Dermis microvascular lymphatic vessel endothelial cell (primary cell): ENCODE results near the gene CCDC24. TPM values are rescaled to one million over a fixed set of nuclear protein-coding genes. Genes with fewer than 3 reads are reported as not detected.

Experiments
- DNase-seq, 2 donors: peaks; one replicate each; pipeline versions ENCODE4 v3.0.0 to v3.0.0-alpha.2; 2010; ENCODE audit warnings: low read depth in 2 of 2
- total RNA-seq: library from RNA; depleted of rRNA; stranded (reverse); fragments of >200 nt; gene quantifications from 2 replicates; pipeline ENCODE4 v1.2.1, GENCODE V29; 2014

The CCDC24 gene
- total RNA-seq = 1.3 and 1.4 TPM in 2 replicates

DNA sequence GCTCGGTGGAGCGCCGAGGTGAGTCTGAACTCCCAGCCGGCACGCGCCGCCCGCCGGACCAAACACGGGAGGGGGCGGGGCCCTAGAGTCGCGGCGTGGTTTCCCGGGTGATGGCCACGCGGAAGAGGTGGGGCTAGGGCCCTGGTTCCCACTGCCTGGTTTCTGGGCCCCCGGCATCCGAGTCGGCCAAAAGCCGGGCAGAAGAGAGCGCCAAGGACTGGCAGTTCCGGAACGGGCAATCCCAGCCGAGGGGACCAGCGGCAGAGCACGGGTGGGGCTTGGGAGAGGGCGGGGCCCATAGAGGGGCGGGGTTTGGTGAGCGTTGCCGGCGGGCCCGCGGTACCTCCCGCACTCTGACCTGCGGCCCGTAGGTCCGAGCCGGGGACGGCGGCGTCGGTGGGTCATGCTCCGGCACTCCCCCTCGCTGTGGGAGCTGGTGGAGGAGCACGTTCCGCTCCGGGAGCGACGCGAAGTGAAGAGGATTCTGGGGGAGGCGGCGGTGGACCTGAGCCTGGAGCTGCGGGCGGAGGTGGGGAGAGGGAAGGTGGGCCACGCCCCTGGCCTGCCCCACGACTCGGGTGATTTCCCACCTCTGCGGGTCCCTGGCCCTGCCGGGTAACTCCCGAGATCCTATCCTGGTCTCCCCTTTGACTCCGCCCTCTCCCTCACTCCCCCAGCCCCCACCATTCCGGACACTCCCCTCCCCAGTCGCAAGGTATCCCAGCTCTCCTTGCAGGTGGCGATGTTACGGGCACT, at the start of gene CCDC24:
CCDC24 (plus strand) TSS at position 124 of the 756 bp plus-strand sequence; CDS start at position 404, 280 bp downstream.
- DNase-seq = peak in 1 of 2 donors; percentile 56

DNA sequence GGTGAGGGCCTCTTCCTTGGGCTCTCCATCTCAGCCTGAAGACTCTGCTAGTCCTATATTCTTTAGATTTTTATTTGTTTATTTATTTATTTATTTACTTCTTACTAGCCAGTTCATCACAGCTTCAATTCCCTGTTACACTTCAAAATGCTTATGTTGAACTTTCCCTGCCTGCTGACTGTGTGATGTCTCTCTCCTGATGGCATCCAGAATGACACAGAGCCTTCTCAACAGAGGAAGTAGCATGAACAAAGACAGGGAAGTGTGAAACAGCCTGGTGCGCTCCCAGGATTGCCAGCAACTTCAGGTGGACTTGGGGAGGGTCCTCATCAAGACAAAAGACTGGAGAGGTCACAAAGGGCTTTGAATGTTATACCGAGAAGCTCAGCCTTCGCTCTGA, 49.0 kb upstream of the CCDC24 start:
- DNase-seq = no peak

DNA sequence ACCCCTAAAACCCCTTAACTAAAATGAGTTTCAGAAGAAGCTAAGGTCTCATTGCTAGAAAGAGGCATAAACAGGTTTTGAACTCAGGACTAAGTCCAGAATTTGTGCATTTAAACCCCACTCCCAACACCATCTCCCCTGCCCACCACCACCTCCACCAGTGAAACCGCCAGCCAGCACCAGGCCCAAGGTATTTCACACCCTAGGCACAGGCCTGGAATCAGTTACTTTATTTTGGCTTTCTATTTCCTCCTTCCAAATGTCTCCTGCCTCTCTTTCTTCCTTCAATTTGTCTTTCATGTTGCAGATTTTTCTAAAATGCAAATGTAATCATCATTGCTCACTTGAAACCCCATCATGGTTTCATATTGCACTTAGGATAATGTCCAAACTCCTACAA, 46.5 kb upstream of the CCDC24 start:
- DNase-seq = no peak

DNA sequence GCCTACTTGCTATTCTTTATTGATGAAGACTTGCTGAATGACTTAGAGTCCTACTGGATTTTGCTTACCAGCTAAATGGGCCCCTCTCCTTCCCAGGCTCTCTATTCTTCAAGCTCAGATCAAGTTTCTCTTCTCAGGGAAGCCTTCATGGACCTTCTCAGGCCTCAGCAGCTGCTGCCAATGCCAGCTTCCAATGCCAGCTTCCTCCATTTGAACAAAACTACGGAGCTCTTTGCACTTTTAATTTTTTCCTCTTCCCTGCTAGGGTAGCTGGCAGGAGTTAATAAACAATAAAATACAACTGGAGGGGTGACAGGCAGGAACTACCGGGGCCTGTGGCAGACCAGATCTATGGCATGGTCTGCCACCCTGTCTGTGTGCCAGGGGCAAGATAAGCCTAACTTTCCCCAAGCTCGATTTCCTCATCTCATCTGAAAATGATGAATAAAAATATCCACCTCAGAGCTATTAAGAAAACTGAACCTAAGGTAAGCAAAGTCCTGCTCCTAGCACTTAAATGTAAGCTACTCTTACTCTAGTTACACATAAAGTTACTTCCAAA, 45.6 kb upstream of the CCDC24 start:
- no peak for DNase-seq

DNA sequence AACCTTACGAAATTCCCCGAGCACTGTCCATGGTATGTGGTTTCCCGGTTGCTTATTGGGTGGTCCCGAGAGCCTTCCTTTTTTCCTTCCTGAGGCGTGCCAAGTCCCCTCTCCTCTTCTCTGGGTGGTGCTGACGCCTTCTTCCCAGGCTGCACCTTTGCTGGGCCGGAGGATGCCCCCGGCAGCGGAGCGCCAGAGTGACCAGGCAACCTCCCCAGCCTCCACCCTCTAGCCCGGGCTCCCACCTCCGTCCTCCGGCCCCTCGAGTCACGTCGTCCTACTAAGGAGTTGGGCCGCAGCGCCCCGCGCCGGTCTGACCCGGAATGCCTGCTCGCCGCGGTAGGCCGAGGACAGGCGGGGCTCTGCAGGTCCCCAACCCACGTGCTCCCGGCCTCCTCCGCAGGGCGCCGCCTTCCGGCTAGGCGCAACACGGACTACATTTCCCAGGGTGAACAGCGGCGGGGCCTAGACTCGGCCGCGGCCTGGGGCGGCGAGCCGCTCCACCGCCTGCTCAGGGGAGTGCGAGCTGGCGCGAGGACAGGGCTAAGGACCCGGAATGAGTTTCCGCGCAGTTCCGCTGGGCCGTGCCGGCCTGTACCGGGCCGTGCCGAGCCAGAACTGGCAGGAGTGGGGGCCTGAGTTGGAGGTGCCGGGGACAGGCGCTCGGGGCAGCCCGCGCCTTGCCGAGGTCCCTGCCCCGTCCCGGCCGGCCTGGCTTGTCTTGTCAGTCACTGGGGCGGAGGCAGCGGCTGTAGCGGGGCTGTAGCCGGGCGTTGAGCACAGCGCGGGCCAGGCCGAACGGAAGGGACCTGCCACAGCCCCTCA, 45.0 kb upstream of the CCDC24 start, which contains the start of gene IPO13:
IPO13 (plus strand) TSS at position 715 of the 825 bp plus-strand sequence. CDS start 651 bp downstream, outside the sequence.
- DNase-seq = peak; percentile 87 to 96

DNA sequence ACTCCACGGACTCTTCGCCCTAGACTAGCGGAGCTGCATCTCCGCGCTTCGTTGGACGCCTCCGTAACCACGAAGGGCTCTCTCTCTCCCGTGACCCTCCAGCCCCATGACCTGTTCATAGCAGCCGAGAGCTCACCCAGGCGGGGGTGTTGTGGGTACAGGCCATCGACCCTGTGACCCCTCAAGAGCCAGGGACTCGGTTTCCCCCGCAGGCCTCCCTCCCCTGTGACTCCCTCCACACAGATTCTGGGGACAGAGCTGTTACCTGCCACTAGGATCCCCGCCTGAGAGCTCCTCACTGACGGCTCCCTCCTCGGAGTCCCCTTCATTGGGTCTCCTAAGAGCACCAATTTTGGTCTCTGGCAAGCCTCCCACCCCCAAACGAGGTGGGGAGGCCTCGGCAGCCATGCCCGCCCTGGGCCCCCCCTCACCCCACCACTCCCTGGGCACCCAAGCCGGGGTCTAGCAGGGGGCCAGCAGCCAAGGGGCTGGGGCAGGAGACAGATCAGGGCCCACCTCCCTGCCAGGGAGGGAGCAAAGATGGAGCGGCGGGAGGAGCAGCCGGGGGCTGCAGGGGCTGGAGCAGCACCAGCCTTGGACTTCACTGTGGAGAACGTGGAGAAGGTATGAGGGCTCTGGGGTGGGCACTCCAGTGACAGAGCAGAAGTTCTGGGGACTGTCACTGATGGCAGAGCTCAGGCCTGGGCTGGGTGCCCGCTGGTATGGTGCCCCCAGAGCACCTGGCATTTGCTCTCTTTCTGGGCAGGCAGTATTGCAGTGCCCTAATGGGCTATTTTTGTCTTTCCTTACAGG, 44.1 kb upstream of the CCDC24 start:
- DNase-seq = no peak

DNA sequence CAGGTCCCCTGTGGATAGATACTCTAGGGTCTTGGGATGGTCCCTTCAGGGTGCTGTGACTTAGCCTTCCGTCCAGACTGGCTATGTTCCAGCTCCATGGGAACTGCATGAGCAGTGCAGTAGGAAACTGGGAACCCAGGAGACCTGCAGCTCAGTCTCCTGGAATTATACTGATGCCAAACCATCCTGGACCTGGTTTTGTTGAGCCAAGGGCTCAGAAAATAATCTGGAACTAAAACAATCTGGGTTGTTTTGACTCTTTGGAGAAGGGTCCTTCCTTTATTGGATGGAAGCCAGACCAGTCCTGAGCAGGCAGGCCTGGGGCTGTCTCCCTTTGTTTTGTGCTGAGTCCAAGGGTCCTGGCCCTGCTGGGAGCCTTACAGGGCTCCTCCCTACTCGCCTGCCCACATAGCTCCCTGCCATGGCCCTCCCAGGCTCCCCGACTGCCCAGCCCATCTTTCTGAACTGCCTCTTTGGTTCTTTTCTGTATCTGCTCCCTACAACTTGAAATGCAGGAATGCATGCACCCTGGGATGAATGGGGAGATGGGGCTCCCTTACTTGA, 43.4 kb upstream of the CCDC24 start:
- no peak for DNase-seq

DNA sequence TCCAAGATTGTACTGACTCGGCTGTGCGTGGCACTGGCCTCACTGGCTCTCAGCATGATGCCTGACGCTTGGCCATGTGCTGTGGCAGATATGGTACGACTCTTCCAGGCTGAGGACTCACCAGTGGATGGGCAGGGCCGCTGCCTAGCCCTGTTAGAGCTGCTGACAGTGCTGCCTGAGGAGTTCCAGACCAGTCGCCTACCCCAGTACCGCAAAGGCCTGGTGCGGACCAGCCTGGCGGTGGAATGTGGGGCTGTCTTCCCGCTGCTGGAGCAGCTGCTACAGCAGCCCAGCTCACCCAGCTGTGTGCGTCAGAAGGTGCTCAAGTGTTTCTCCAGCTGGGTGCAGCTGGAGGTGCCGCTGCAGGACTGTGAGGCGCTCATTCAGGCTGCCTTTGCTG, 41.7 kb upstream of the CCDC24 start:
- DNase-seq = no peak

DNA sequence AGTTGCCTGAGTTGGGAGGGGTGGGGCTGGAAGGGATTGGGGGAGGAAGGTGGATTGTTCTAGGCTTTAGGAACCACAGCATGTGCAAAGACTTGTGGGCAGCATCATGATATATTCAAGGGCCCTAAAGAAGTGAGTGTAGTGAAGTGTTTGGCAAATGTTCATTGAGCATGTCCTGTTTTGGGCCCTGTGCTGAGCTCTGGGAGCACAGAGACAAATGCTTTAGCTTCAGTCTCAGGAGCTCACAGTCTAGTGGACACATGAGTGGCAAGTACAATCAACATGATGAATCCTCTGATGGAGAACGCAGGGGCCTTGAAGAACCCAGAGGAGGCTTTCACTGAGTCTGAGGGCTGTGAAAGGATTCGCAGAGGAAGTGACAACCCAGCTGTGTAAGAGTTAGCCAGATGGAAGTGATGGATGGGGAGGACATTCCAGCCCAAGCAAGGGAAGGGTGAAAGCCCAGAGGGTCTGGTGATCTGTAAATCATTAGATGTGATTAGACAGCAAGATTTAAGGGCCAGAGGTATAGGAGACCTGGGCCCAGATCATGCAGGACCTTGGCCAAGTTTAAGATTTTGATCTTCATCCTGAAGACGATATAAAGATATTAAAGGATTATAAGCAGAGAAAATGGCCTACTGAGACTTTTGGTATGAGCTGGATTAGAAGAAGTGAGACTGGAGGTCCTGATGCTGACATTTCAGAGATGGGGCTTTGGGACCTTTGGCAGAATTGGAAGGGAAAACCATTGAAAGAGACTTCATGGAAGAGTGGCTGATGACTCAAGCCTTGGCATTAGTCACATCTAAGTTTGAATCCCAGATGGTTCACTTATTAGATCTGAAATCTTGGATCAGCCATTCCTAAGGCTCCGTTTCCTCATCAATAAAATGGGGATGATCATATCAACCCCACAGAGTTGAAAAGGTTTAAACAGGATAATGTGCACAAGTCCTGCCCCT, 40.1 kb upstream of the CCDC24 start:
- DNase-seq = no peak

DNA sequence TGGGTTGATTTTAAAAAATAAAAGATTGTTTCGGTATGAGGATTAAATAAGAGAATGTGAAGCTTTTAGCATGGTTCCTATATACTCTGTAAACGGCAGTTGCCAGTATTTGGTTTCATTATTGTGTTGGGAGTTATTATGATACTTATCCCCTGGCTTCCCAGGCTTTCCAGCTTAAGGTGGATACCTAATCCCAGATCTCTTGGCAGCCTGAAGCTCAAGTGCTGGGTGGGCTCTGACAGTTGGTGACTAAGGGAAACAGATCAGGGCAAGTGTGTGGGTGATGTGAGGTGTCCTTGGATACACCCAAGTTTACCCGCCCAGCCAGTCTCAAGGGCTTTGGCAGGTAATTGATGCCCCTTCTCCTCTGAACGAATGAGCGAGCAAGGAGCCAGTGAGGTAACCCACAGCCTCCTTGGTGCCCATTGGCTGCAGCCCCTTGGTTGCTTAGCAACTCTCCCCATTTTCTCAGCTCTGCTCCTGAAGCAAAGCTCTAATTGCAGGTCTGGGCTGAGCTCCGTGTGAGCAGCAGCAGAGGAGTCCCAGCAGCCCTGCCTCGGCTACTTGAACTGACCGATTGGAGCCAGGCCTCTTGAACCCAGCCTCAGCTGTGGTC, 38.6 kb upstream of the CCDC24 start:
- no peak for DNase-seq

DNA sequence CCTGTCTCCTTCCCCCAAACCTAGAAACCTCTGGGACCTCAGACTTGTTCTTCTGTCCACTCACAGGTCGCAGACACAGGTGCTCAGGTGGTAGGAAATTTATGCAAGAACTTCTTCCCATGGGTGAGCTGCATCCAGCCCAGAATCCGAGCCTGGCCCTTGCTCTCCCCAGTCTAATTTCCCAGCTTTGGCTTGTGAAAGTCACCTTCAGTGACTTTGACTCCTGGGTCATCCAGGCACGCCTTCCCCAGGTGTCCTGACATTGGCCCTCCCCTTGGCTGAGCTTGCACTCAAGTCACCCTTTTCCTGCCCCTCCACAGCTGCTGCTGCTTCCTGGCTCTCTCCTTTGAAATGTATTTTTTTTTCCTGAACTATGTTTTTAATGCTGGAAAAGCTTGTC, 38.0 kb upstream of the CCDC24 start:
- no peak for DNase-seq

DNA sequence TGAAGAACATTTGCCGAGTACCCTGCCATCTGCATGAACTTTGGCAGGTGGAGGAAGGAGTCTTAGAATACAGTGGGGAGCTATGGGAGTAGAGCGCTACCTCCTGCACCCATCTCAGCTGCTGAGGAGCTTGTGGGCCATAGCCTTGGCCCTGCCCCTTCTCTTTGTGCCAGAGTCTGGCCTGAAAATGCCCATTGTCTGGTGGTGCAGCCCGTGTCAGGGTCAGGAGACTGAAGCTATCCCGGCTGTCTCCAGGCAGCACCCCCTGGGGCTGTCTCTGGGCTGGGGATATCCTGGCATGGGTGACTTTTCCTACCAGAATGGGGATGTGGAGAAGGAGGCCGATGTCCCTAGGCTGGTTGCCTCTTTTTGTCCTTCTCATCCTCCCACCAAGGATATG, 37.4 kb upstream of the CCDC24 start:
- no peak for DNase-seq

DNA sequence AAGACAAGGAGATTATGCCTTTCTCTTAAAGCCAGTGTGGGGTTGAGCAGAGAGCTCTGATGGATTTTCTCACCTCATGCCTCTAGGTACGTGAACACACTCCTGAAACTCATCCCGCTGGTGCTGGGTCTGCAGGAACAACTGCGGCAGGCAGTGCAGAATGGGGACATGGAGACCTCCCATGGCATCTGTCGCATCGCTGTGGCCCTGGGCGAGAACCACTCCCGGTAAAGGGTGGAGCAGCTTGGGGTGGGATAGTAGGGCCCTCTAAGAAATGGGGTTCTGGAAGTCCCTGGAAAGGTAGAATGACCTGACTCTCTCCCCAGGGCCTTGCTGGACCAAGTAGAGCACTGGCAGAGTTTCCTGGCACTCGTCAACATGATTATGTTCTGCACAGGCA, 35.2 kb upstream of the CCDC24 start:
- no peak for DNase-seq

DNA sequence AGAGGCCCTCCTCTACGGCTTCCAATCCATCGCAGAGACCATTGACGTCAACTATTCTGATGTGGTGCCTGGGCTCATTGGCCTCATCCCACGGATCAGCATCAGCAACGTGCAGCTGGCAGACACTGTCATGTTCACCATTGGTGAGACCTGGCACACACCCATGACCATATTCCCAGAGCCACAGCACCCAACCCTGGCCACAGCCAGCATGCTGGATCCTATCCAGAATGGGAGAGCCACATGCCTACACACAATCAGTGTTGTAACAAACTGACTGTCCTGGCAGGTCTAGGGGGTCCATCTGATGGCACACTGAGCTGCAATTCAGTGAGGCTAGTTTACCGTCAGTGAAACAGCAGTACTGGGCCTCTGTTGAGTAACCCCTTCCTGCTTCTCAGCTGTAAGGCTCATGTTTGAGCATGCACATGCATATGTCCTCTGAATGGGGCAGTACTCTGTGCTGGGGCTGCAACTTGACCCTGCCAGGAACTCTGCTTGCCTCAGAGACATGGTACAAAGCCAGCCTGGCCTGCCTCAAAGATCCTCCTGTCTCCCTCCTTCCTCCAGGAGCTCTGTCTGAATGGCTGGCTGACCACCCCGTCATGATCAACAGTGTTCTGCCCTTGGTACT, 33.9 kb upstream of the CCDC24 start:
- no peak for DNase-seq

DNA sequence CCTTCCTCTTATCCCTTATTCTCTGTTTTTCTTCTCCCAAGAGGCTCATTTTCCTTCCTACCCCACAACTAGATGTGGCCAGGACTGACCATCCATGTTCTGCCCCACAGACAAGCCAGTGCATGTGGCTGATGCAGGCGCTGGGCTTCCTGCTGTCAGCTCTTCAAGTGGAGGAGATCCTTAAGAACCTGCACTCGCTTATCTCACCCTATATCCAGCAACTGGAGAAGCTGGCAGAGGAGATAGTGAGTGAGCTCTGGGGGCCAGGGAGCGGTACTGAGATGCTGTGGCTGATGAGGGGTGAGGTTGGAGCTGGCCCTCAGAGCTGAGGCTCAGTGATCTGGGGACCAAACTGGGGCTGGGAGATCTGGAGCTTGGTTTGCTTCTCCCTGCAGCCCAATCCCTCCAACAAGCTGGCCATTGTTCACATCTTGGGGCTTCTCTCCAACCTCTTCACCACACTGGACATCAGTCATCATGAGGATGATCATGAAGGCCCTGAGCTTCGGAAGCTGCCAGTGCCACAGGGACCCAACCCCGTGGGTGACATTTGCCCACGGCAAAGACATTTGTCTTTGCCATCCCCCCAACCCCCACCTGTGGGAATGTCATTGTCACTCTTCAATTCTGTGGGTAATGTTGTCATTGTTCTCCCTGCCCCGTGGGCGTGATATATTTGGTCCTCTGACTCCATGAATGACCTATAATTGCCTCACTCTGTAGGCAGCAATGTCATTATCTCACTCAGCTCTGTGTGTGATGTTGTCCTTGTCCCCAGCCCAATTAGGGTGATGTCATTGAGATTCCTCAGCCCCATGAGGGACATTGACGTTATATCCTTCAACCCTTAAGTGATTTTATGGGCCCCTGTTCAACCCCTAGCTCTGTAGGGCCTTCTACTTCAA, 32.8 kb upstream of the CCDC24 start:
- no peak for DNase-seq

DNA sequence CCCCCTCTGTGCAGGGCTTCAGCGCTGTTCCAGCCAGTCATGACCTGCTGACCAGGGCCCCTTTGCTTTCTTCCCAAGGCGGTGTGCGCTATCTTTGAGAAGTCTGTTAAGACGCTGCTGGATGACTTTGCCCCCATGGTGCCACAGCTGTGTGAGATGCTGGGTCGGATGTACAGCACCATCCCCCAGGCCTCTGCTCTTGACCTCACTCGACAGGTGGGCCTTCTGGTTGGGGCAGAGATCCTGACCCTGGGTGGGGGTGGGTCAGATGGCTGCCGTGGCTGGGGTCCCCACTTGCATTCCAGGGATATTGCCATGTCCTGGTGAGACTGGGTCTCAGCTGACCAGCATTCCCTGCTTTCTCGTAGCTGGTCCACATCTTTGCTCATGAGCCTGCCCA, 30.6 kb upstream of the CCDC24 start:
- no peak for DNase-seq

DNA sequence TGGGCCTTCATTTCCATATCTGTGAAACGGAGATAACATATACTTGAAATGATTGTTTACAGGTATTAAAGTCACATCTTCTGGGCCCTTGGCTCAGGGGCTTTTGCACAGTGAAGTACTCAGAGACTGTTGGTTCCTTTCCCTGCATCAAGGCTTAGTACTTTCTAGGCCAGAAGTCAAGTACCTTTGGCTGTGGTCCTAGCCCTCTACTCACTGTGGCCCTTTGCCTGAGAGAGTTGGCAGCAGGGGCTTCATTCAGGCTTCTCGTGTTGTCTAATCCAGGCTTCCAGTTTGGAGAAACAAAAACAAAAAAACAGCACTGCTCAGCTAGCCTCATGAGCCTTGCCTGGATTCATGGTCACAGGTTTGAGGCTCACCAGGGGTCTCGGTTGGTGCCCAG, 29.7 kb upstream of the CCDC24 start:
- no peak for DNase-seq

DNA sequence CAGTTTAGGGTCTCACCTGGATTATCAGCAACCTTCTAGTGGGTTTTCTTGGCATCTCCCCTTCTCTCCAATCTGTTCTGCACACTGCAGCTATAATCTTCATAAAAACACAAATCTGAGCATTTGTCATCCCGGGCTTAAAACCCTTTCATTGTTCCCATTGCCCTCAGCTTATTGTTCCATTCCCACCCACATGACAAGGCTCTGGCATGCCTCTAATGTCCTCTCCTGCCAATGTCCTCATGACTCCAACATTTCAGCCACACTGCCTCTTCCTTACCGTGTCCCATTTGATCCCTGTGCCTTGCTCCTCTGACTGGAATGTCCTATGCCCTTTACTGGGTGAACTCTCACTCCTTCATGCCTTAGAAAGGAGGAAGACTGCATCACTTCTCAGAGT, 29.1 kb upstream of the CCDC24 start:
- DNase-seq = no peak
